GM19328 (cell line): ENCODE measurements around the gene H1-8.
"Not testable (repeated sequence)": the region's sequence is repeated elsewhere in the genome, so short reads cannot be mapped to it uniquely, and the experiment has no call there.

Experiments
- ATAC-seq: cut with Tn5 transposase; IDR thresholded peaks from one replicate; pipeline ENCODE4 v1.9.1; 2021; ENCODE audit warnings: mild to moderate bottlenecking, moderate library complexity; ENCODE audit not compliant: unreplicated experiment

Gene H1-8

GRCh38 chr3:129514563-129514962 lies 28.4 kb upstream of the H1-8 start:
- ATAC-seq, result no peak

- not testable (repeated sequence) for ATAC-seq
Measured at GRCh38 chr3:129515108-129515820, 27.7 kb upstream of the H1-8 start.

- not testable (repeated sequence) for ATAC-seq
Measured at GRCh38 chr3:129515821-129516432, 27.0 kb upstream of the H1-8 start.

GRCh38 chr3:129517516-129517915 lies 25.5 kb upstream of the H1-8 start:
- no peak for ATAC-seq

GRCh38 chr3:129518038-129518561 lies 24.9 kb upstream of the H1-8 start:
- ATAC-seq, result no peak

- no peak for ATAC-seq
Measured at GRCh38 chr3:129518581-129518980, 24.4 kb upstream of the H1-8 start.

GRCh38 chr3:129519449-129519848 lies 23.5 kb upstream of the H1-8 start:
- no peak for ATAC-seq

- no peak for ATAC-seq
Measured at GRCh38 chr3:129519896-129520715, 22.9 kb upstream of the H1-8 start.

GRCh38 chr3:129520960-129521359 lies 22.0 kb upstream of the H1-8 start:
- no peak for ATAC-seq

- no peak for ATAC-seq
Measured at GRCh38 chr3:129521611-129522010, 21.4 kb upstream of the H1-8 start.

- ATAC-seq, result no peak
Measured at GRCh38 chr3:129522953-129523352, 20.0 kb upstream of the H1-8 start.

- no peak for ATAC-seq
Measured at GRCh38 chr3:129524081-129524480, 18.9 kb upstream of the H1-8 start.

GRCh38 chr3:129525341-129525968 lies 17.5 kb upstream of the H1-8 start:
- ATAC-seq, result no peak

GRCh38 chr3:129526121-129526900 lies 16.7 kb upstream of the H1-8 start:
- peak; percentile 93 for ATAC-seq

GRCh38 chr3:129527262-129527661 lies 15.7 kb upstream of the H1-8 start:
- no peak for ATAC-seq

- no peak for ATAC-seq
Measured at GRCh38 chr3:129528589-129529100, 14.3 kb upstream of the H1-8 start, which contains the start of gene RHO. Gene RHO (plus strand): TSS chr3:129528639. CDS start chr3:129528734, 95 bp downstream.

- ATAC-seq, result no peak
Measured at GRCh38 chr3:129529436-129530210, 13.4 kb upstream of the H1-8 start.

GRCh38 chr3:129530251-129530791 lies 12.7 kb upstream of the H1-8 start:
- no peak for ATAC-seq

GRCh38 chr3:129530821-129531220 lies 12.2 kb upstream of the H1-8 start:
- no peak for ATAC-seq
